Thyroid gland (tissue), 4 donors: ENCODE measurements around the gene SKI. TPM values are rescaled to one million over a fixed set of nuclear protein-coding genes. Genes with fewer than 3 reads are reported as not detected.

Source experiments
- DNase-seq, 2 donors: peaks; one replicate each; pipeline ENCODE4 v3.0.0-alpha.2; 2019
- H3K27ac ChIP-seq, 3 donors: fragments of 200-600 bp; sonication (generic); 1 replicate in 2 of 3; 2 replicates in 1 of 3; pipeline ENCODE4 v1.5.1; 2016 to 2019; ENCODE audit warnings: mild to moderate bottlenecking in 1 of 3, moderate library complexity in 1 of 3
- H3K27me3 ChIP-seq: fragments of 200-600 bp; sonication (generic); one replicate; pipeline ENCODE4 v1.5.1; 2019
- H3K36me3 ChIP-seq, 2 donors: fragments of 200-600 bp; sonication (generic); one replicate each; pipeline ENCODE4 v1.5.1; 2016 to 2019
- H3K4me1 ChIP-seq, 2 donors: fragments of 200-600 bp; sonication (generic); one replicate each; pipeline ENCODE4 v1.5.1; 2017 to 2019
- H3K4me3 ChIP-seq, 3 donors: fragments of 200-600 bp; sonication (generic); replicated peaks in 1 of 3; 1 replicate in 2 of 3; 2 replicates in 1 of 3; pipeline ENCODE4 v1.5.1; 2016; ENCODE audit warnings: mild to moderate bottlenecking in 1 of 3
- H3K9me3 ChIP-seq: fragments of 200-600 bp; sonication (generic); one replicate; pipeline ENCODE4 v1.5.1; 2017
- CTCF ChIP-seq, 6 experiments: fragments of 200-600 bp in 3 of 6; fragments of 450-650 bp in 3 of 6; sonication (generic) in 3 of 6; IDR thresholded peaks; one replicate each; pipeline ENCODE4 v1.5.1; 2016 to 2019; ENCODE audit warnings: antibody characterized with exemption in 6 of 6, mild to moderate bottlenecking in 2 of 6, inconsistent platforms in 1 of 6, moderate library complexity in 1 of 6
- POLR2A ChIP-seq, 2 donors: fragments of 450-650 bp; IDR thresholded peaks; one replicate each; pipeline ENCODE4 v1.6.1; 2017; ENCODE audit warnings: antibody characterized with exemption in 2 of 2, mild to moderate bottlenecking in 2 of 2, moderate library complexity in 1 of 2
- WGBS, 2 donors: methylation state at CpG; one replicate each; pipeline ENCODE4 v1.1.5; 2017; 5-methylcytosine and 5-hydroxymethylcytosine counted together
- intact Hi-C: fragments of 100-400 bp; cut with DNase I; formaldehyde crosslinking; loops from one replicate; pipeline ENCODE4 v1.15.1; 2023
- total RNA-seq, 4 donors: library from RNA; depleted of rRNA; stranded (reverse); fragments of >200 nt; gene quantifications; one replicate each; pipeline ENCODE4 v1.2.3, GENCODE V29; 2016

Gene SKI
- total RNA-seq, 4 donors from 2014 or later: 31.4 to 59.6 (median 39.9) TPM

- 47 to 48% methylated on average over 4 to 9 of the region's 19 CpGs for whole genome bisulfite sequencing, 2 donors
- intact Hi-C loops: loop anchor here (5.0 kb wide), 1 partner anchor 35 kb away; no protein-coding TSS in a partner anchor
These were observed 9.7 kb downstream of the SKI start for GRCh38 chr1:2237773-2238172.

GRCh38 chr1:2238361-2239012 lies 10.4 kb downstream of the SKI start:
- peak in 1 of 2 donors; percentile 4 for TF ChIP-seq POLR2A (IDR thresholded peaks at IDR 0.05)
- TF ChIP-seq CTCF (IDR thresholded peaks at IDR 0.05): no peak
- no peaks in the 10 kb centered on the region for H3K9me3 ChIP-seq
- peak; percentile 91 to 95 for DNase-seq
- H3K36me3 ChIP-seq: no peaks in the 10 kb centered on the region
- intact Hi-C loops: loop anchor here (5.0 kb wide), 1 partner anchor 34 kb away; no protein-coding TSS in a partner anchor
- no peak overlapping the region for H3K4me3 ChIP-seq
- H3K27ac ChIP-seq: peak overlapping the region; percentile 34 to 72 (median 44)
- peaks cover 77 to 98% of the 10 kb centered on the region in 2 donors for H3K4me1 ChIP-seq
- WGBS, 2 donors: 68% methylated on average over 15 to 19 of the region's 25 CpGs
- no peaks in the 10 kb centered on the region for H3K27me3 ChIP-seq

More at GRCh38 chr1:2237773-2238172, 9.7 kb downstream of the SKI start:
- DNase-seq: peak; percentile 62 to 65
- H3K27me3 ChIP-seq: no peaks in the 10 kb centered on the region
- H3K36me3 ChIP-seq: no peaks in the 10 kb centered on the region
- peaks cover 81 to 99% of the 10 kb centered on the region in 2 donors for H3K4me1 ChIP-seq
- H3K9me3 ChIP-seq: no peaks in the 10 kb centered on the region
- TF ChIP-seq CTCF (IDR thresholded peaks at IDR 0.05) (peak in 1 of 6 experiments; percentile 6), POLR2A (IDR thresholded peaks at IDR 0.05) (no peak)
- no peak overlapping the region for H3K4me3 ChIP-seq
- H3K27ac ChIP-seq: peak overlapping the region; percentile 34 to 72 (median 44)

- TF ChIP-seq CTCF (IDR thresholded peaks at IDR 0.05) (no peak), POLR2A (IDR thresholded peaks at IDR 0.05) (no peak)
- Histone ChIP-seq H3K4me1 (peaks cover 72 to 98% of the 10 kb centered on the region in 2 donors), H3K4me3 (no peak overlapping the region), H3K27me3 (no peaks in the 10 kb centered on the region), H3K27ac (peak overlapping the region; percentile 49 to 72 (median 67)), H3K36me3 (no peaks in the 10 kb centered on the region), H3K9me3 (no peaks in the 10 kb centered on the region)
- no peak for DNase-seq
- WGBS, 2 donors: 31 to 62% methylated on average over 6 of the region's 6 CpGs
- intact Hi-C loops: loop anchor here (5.0 kb wide), 1 partner anchor 33 kb away; no protein-coding TSS in a partner anchor
These were observed 10.9 kb downstream of the SKI start for GRCh38 chr1:2239013-2239370.

- WGBS, 2 donors: 43 to 56% methylated on average over 17 to 21 of the region's 30 CpGs
- intact Hi-C loops: loop anchor here (5.0 kb wide), 1 partner anchor 33 kb away; no protein-coding TSS in a partner anchor
- no peaks in the 10 kb centered on the region for H3K27me3 ChIP-seq
- peak overlapping the region; percentile 49 to 72 (median 67) for H3K27ac ChIP-seq
- no peaks in the 10 kb centered on the region for H3K36me3 ChIP-seq
- no peak for DNase-seq
- TF ChIP-seq CTCF (IDR thresholded peaks at IDR 0.05): no peak
- TF ChIP-seq POLR2A (IDR thresholded peaks at IDR 0.05): no peak
- H3K4me3 ChIP-seq: no peak overlapping the region
- peaks cover 67 to 96% of the 10 kb centered on the region in 2 donors for H3K4me1 ChIP-seq
- no peaks in the 10 kb centered on the region for H3K9me3 ChIP-seq
These were observed 11.4 kb downstream of the SKI start for GRCh38 chr1:2239384-2239985.
